Muscle layer of colon (tissue), 2 donors: ENCODE results near the gene EHBP1L1.

Source experiments
- H3K27ac ChIP-seq: one replicate; pipeline ENCODE4 v1.7.0; 2013; ENCODE audit warnings: low read depth, mild to moderate bottlenecking, low read length, moderate library complexity
- H3K27me3 ChIP-seq, 2 donors: one replicate each; pipeline ENCODE4 v1.7.0; 2013; ENCODE audit warnings: low read length in 2 of 2, mild to moderate bottlenecking in 2 of 2; ENCODE audit not compliant: insufficient read depth in 2 of 2, control insufficient read depth in 1 of 2
- H3K36me3 ChIP-seq: one replicate; pipeline ENCODE4 v1.7.0; 2013; ENCODE audit warnings: mild to moderate bottlenecking, low read length; ENCODE audit not compliant: insufficient read depth
- H3K4me1 ChIP-seq: one replicate; pipeline ENCODE4 v1.7.0; 2013; ENCODE audit warnings: mild to moderate bottlenecking, low read length; ENCODE audit not compliant: insufficient read depth
- H3K4me3 ChIP-seq, 2 donors: one replicate each; pipeline ENCODE4 v1.7.0; 2013; ENCODE audit warnings: low read length in 2 of 2, low read depth in 1 of 2, mild to moderate bottlenecking in 1 of 2, moderate library complexity in 1 of 2
- H3K9ac ChIP-seq: one replicate; pipeline ENCODE4 v1.7.0; 2013; ENCODE audit warnings: low read length
- H3K9me3 ChIP-seq: one replicate; pipeline ENCODE4 v1.7.0; 2013; ENCODE audit warnings: mild to moderate bottlenecking, low read length
- donor health status: abdominal sarcoma.
- donor health status: Adenocarcinoma of cecum.

EHBP1L1 gene

GRCh38 chr11:65609229-65609628 is 33.4 kb downstream of the EHBP1L1 start:
- Histone ChIP-seq H3K4me3 (no peak overlapping the region), H3K9ac (no peak overlapping the region), H3K27ac (no peak overlapping the region), H3K27me3 (no peaks in the 10 kb centered on the region), H3K9me3 (no peaks in the 10 kb centered on the region), H3K36me3 (peaks cover 46% of the 10 kb centered on the region), H3K4me1 (peaks cover 53% of the 10 kb centered on the region)

- Histone ChIP-seq H3K9me3 (no peaks in the 10 kb centered on the region), H3K4me3 (no peak overlapping the region), H3K27ac (peak overlapping the region; percentile 14), H3K27me3 (no peaks in the 10 kb centered on the region), H3K4me1 (peaks cover 53% of the 10 kb centered on the region), H3K9ac (no peak overlapping the region), H3K36me3 (peaks cover 43% of the 10 kb centered on the region)
Measured at GRCh38 chr11:65609665-65610064, 33.8 kb downstream of the EHBP1L1 start.

DNA sequence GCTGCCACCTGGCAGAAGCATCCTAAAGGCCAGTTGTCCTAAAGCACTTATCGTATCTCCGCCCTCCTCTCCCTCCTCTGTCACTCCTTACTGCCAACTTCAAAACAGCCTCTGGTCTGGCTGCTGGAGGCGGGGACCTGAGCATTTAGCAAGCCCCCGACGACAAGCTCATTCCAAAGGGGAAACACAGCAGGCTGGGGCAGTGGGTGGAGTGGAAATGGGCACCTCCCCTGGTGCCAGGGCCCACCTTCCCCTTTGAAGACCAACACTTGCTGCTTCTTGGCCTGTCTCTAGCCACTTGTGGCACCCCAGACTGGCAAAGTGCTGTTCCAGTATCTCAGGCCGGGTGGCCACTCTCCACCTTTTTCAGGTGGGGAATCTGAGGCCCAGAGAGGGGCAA is 34.6 kb downstream of the EHBP1L1 start:
- H3K9ac ChIP-seq = peak overlapping the region; percentile 20
- no peaks in the 10 kb centered on the region for H3K9me3 ChIP-seq
- peak overlapping the region; percentile 14 for H3K27ac ChIP-seq
- H3K36me3 ChIP-seq = peaks cover 36% of the 10 kb centered on the region
- peaks cover 53% of the 10 kb centered on the region for H3K4me1 ChIP-seq
- no peaks in the 10 kb centered on the region for H3K27me3 ChIP-seq
- H3K4me3 ChIP-seq = peak overlapping the region in 1 of 2 donors; percentile 2

DNA sequence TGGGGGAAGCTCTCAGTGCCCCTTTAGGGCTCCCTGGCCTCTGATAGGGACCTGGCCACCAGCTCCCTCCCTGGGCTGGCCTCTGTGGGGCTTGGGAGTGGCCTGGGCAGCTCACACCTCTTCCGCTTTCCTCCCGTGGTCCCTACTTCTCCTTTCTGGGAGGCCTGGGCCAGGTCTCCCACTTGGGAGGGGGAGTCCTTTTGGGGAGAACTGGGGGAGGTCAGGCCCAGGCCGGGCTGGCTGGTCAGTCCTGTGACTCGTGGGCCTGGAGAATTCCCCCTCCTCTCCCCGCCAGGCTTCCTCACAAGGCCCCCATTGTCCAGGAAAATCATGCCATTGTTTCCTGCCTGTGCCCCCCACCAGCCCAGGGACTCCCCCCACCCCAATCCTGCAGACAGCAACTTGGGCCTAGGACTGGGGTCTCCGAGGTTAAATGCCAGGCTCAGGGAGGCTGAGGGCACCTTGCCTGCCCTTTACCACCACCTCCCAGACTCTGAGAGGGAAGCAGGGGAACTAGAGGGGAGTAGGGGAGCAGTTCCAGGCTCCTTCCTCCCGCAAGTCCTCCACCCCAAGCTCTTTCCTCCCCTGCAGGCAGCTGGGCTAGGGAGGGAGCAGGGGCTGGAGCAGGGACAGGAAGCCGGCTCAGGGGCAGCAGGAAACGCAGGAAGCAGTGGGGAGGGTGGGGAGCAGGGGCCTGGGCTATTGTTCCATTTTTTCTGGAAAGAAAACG is 35.3 kb downstream of the EHBP1L1 start:
- Histone ChIP-seq H3K27ac (peak overlapping the region; percentile 21), H3K4me1 (peaks cover 52% of the 10 kb centered on the region), H3K36me3 (peaks cover 28% of the 10 kb centered on the region), H3K27me3 (no peaks in the 10 kb centered on the region), H3K9me3 (no peaks in the 10 kb centered on the region), H3K4me3 (peak overlapping the region in 1 of 2 donors; percentile 69), H3K9ac (peak overlapping the region; percentile 20)

DNA sequence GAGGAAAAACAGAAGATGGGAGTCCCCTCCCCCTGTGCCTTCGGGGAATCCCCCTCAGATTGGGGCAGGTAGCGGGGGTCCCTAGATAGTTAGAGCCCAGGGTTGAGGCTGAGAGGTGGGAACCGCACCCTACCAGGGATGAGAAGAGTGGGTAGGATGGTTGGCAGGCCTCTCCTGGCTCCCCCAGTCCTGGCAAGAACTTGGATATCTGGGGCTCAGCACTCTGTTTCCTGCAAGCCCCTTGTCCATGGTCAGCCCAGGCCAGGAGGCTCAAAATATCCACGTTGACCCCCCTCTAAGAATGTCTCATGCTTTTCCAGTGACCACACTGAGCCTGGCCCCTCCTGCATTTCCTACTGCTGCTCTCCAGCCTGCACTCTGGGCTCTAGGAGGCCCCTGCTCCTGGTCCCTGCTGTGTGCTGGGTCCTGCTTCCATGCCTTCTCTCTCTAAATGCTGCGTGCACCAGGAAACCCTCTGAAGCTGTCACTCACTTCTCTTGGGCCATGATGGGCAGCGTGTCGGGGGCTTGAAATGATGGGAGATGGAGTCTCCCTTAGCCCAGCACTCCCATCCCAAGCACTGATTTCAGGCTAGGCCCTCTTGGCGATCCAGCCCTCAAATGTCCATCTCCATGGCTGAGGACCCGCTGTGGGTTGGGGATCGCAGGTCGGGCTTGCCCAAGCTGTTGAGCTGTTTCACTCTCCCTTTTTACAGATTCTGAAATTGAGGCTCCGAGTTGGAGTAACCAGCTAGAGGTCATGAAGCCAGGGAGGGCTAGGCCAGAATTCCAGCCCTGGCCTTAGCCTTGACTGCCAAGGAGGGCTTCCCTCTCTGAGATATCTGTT is 36.1 kb downstream of the EHBP1L1 start:
- Histone ChIP-seq H3K27ac (peak overlapping the region; percentile 96), H3K4me3 (peak overlapping the region in 1 of 2 donors; percentile 69), H3K4me1 (peaks cover 53% of the 10 kb centered on the region), H3K9me3 (no peaks in the 10 kb centered on the region), H3K36me3 (peaks cover 31% of the 10 kb centered on the region), H3K27me3 (no peaks in the 10 kb centered on the region), H3K9ac (peak overlapping the region; percentile 34)

GRCh38 chr11:65612691-65613090 is 36.8 kb downstream of the EHBP1L1 start:
- Histone ChIP-seq H3K9me3 (no peaks in the 10 kb centered on the region), H3K27me3 (no peaks in the 10 kb centered on the region), H3K9ac (peak overlapping the region; percentile 34), H3K27ac (peak overlapping the region; percentile 96), H3K4me1 (peaks cover 54% of the 10 kb centered on the region), H3K4me3 (peak overlapping the region; percentile 26 to 69), H3K36me3 (peaks cover 38% of the 10 kb centered on the region)

GRCh38 chr11:65613091-65613928 is 37.5 kb downstream of the EHBP1L1 start:
- H3K27ac ChIP-seq = peak overlapping the region; percentile 96
- H3K9ac ChIP-seq = peak overlapping the region; percentile 47
- peaks cover 48% of the 10 kb centered on the region for H3K4me1 ChIP-seq

DNA sequence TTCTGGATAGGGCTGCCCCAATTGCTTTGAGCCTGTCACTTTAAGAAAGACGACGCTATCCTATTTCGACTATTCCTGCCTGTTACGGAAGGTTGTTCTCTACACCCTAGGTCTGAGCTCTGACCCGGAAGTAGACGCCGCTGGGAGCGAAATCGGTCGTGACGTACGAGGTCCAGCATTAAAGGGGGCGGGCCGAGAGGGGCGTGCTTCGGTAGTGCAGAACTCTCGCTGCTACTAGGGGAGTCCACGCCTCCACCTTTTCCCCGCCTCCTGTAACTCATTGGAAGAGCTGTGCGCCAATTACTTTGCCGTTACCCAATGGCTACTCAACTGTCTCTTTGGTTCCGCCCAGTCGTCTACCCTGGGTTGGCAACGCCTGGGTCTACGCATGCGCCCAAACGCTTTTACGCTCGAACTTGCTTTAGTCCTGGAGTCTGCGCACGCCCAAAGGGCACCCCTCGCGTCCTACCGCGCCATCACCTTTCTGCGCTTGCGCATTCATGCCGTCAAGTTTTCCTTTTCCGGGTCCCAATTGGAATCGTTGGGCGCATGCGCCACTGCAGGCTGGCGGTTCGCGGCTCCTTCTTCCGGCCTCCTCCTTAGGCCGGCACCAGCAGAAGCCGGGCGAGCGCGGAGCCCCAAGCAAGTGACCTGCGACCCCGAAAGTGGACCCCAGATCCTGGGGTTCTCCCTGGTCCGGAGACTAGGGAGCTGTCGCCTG is 39.5 kb downstream of the EHBP1L1 start, which contains the start of gene PCNX3:
Gene PCNX3, plus strand, starts transcription at position 548 of the 721 bp plus-strand sequence. CDS start 536 bp downstream, outside the sequence.
- no peaks in the 10 kb centered on the region for H3K27me3 ChIP-seq
- peak within 1 kb of the TSS; percentile 96 for H3K27ac ChIP-seq
- peaks cover 47% of the 10 kb centered on the region for H3K36me3 ChIP-seq
- H3K4me1 ChIP-seq = peaks cover 32% of the 10 kb centered on the region
- H3K9me3 ChIP-seq = no peaks in the 10 kb centered on the region
- H3K9ac ChIP-seq = peak within 1 kb of the TSS; percentile 50
- peak within 1 kb of the TSS; percentile 72 to 97 for H3K4me3 ChIP-seq

More at GRCh38 chr11:65613091-65613928, 37.5 kb downstream of the EHBP1L1 start:
- Histone ChIP-seq H3K36me3 (peaks cover 45% of the 10 kb centered on the region), H3K9me3 (no peaks in the 10 kb centered on the region), H3K4me3 (peak overlapping the region; percentile 69 to 97), H3K27me3 (no peaks in the 10 kb centered on the region)

DNA sequence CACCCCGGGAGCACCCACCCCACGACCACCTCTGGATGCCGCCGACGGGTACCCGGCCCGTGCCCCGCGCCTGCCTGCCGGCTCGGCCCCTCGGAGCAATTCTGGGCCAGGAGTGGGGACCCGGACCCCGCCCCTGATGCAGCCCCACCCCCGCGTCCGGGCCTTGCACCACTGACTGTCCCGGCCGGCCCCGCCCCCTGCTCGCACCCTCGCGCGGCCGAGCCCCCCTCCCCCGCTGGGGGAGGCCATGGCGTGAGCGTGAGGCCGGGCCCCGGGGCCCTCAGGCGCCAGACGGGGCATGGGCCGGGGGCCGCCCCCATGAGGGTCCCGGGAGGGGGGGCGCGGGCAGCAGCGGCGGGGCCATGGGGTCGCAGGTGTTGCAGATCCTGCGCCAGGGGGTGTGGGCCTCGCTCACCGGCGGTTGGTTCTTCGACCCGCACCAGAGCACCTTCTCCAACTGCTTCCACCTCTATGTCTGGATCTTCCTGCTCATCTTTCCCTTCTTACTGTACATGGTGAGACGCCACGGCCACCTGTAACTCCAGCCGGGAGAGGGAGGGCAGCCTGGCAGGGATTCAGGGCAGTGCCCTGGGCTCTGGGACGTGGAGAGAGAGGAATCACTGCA is 40.2 kb downstream of the EHBP1L1 start:
- Histone ChIP-seq H3K9ac (peak overlapping the region; percentile 50), H3K36me3 (peaks cover 53% of the 10 kb centered on the region), H3K9me3 (no peaks in the 10 kb centered on the region), H3K27me3 (no peaks in the 10 kb centered on the region), H3K4me1 (peaks cover 27% of the 10 kb centered on the region), H3K27ac (peak overlapping the region; percentile 54), H3K4me3 (peak overlapping the region; percentile 72 to 81)

DNA sequence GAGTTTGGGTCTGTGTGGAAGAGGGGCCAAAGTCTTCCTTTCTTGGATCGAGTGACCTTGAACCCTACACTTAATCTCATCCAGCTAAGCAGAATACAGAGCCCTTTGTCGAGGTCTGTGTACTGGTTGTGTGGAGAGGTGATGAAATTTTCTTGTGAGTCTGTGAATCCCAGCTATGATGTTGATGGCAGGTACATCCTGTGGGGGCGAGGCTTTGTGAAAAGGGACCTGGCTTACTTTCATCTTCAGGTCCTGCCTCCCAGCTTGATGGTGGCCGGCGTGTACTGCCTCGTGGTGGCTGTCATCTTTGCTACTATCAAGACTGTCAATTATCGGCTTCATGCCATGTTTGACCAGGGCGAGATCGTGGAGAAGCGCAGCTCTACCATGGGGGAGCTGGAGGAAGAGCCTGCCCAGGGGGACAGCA is 40.7 kb downstream of the EHBP1L1 start:
- Histone ChIP-seq H3K27ac (peak overlapping the region; percentile 54), H3K9me3 (no peaks in the 10 kb centered on the region), H3K4me1 (peaks cover 27% of the 10 kb centered on the region), H3K4me3 (peak overlapping the region; percentile 72 to 81), H3K27me3 (no peaks in the 10 kb centered on the region), H3K36me3 (peaks cover 58% of the 10 kb centered on the region), H3K9ac (peak overlapping the region; percentile 50)
